HG02623 (cell line): Measurements from ENCODE around the gene TAS2R30.
"Not testable (repeated sequence)": the region's sequence is repeated elsewhere in the genome, so short reads cannot be mapped to it uniquely, and the experiment has no call there.

ENCODE experiments used
- ATAC-seq: cut with Tn5 transposase; IDR thresholded peaks from one replicate; pipeline ENCODE4 v1.9.1; 2021; ENCODE audit warnings: moderate library complexity; ENCODE audit not compliant: unreplicated experiment

The TAS2R30 gene

DNA sequence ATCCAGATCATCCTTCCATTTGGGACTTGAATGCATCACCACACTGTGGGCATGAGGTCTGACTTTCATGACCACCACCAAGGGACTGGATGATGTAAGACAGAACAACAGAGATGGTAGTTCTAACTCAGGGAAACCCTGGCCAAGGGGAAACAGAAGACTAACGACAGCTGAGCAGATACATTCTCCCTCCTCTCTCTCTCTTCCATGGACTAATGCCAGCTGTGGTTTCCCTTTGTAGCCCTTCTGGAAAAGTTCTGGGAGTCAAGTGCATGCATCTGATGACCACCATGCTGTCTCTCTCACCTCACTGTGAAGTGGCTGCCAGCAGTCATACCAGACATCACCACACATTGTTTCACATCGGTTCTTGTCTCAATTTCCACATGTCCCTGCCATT is 3.4 kb downstream of the TAS2R30 start:
- no peak for ATAC-seq

DNA sequence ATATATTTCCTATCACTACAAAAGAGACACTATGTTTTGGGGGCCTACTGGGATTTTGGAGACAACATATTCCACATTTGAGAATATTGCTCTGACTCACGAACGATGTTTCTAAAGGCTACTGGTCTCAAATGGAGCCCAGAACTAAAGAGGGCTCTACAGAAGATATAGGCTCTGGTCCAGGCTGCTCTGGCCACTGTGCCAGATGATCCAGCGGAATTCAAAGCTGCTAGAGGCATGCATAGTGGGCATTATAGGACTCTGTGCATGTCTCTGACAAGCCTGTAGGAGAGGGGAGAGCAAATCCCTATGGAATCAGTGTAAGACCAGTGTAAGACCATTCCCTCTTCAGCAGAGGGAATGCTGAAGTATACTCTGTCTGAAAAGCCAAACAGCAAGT is 4.1 kb downstream of the TAS2R30 start:
- ATAC-seq = no peak

DNA sequence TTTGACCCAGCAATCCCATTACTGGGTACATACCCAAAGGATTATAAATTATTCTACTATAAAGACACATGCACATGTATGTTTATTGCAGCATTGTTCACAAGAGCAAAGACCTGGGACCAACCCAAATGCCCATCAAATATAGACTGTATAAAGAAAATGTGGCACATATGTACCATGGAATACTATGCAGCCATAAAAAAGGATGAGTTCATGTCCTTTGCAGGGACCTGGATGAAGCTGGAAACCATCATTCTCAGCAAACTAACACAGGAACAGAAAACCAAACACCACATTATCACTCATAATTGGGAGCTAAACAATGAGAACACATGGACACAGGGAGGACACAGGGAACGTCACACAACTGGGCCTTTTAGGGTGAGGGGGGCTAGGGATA is 20.3 kb downstream of the TAS2R30 start:
- not testable (repeated sequence) for ATAC-seq

DNA sequence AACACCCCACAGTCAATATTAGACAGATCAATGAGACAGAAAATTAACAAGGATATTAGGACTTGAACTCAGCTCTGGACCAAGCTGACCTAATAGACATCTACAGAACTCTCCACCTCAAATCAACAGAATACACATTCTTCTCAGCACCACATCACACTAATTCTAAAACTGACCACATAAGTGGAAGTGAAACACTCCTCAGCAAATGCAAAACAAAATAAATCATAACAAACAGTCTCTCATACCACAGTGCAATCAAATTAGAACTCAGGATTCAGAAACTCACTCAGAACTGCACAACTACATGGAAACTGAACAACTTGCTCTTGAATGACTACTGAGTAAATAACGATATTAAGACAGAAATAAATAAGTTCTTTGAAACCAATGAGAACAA is 23.2 kb downstream of the TAS2R30 start:
- ATAC-seq = not testable (repeated sequence)

DNA sequence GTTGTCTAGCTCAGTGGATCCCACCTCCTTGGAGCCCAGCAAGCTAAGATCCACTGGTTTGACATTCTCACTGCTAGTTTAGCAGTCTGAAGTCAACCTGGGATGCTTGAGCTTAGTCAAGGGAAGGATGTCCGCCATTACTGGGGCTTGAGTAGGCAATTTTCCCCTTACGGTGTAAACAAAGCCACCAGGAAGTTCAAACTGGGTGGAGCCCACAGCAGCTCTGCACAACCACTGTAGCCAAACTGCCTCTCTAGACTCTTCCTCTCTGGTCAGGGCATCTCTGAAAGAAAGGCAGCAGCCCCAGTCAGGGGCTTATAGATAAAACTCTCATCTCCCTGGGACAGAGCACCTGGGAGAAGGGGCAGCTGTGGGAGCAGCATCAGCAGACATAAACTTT is 25.6 kb downstream of the TAS2R30 start:
- no peak for ATAC-seq

DNA sequence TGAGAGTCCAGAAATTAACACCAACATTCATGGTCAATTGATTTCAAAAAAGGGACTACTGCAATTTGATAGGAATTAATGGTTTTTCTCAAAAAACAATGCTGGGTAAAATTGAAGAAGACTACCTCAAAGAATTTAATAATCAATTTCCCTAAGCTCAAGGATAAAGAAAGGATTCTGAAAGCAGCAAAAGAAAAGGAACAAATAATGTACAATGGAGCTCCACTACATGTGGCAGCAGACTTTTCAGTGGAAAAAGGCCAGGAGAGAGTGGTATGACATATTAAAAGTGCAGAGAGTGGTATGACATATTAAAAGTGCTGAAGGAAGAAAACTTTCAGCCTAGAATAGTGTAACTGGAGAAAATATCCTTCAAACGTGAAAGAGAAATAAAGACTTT is 26.7 kb downstream of the TAS2R30 start:
- no peak for ATAC-seq

DNA sequence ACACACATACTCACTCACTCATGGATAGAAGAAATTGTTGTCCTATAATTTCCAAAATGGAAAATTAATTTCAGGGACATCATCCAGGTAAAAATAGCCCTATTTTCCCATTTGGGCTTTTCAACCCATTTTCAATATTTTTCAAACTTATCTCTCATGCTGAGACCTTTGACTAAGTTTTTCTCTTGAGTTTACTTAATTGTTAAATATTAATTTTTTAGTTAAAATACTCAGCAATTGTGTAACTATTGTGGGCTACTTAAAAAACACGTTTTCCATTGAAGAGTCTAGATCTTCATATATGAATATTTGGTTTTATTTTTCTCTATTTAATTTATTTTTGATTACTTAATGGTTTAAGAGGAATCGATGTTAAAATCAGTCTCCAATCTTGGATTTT is 28.2 kb downstream of the TAS2R30 start:
- ATAC-seq = no peak

DNA sequence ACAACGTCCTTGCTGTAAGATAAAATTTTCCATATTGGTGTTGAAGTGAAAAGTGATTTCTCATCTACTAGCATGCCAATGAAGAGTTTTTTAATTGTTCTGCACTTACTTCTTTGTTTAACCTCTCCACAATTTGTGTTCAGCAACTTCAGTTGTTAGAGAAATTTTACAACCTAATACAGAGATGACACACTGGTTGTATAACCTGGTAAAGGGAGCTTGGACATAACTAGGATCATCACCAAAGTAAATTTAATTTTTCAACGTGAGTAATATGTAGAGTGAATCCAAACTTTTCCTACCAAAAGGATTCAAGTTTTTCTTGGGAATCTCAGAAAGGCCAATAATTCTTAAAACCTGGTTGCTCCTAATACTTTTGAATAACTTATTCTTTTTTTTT is 28.9 kb downstream of the TAS2R30 start:
- ATAC-seq = no peak

DNA sequence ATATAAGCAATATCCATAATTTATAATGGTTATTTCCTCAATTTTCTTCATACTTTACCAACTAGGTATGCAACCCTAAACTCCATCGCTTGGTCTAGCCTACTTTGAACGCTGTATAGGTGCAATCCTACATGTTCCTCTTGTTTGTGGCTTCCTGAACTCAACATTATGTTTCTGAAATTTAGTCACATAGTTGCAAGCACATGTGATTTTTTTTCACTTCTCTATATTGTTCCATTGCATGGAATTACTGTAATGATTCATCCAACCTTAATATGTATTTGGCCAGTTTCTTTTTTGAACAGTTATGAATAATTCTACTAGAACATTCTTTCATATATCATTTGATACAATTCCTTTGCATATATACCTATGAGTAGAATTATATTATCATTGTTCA is 39.5 kb downstream of the TAS2R30 start:
- not testable (repeated sequence) for ATAC-seq

DNA sequence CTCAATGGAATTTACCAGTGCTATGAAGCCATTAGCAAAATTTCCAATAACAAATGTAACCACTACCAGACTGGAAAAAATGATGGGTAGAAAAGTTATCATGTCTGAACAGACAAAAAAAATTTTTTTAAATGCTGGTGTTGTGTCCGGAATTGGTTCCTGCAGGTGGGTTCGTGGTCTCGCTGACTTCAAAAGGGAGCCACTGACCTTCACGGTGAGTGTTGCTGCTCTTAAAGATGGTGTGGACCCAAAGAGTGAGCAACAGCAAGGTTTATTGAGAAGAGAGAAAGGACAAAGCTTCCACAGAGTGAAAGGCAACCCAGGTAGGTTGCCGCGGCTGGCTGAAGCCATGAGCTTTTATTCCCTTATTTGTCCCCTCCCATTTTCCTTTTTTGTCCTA is 42.3 kb downstream of the TAS2R30 start, which contains the start of gene TAS2R43:
Gene TAS2R43, minus strand, starts transcription at position 186 of the 400 bp plus-strand sequence. Its CDS starts 84 bp downstream, at position 102.
- no peak for ATAC-seq

DNA sequence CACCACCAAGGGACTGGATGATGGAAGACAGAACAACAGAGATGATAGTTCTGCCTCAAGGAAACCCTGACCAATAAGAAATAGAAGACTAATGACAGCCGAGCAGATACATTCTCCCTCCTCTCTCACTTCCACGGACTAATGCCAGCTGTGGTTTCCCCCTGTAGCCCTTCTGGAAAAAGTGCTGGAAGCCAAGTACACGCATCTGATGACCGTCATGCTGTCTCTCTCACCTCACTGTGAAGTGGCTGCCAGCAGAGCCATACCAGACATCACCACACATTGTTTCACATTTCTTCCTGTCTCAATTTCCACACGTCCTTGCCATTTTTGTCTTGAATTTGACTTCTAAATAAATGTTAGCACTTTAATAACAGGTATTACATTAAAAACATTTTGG is 45.2 kb downstream of the TAS2R30 start:
- ATAC-seq = no peak

DNA sequence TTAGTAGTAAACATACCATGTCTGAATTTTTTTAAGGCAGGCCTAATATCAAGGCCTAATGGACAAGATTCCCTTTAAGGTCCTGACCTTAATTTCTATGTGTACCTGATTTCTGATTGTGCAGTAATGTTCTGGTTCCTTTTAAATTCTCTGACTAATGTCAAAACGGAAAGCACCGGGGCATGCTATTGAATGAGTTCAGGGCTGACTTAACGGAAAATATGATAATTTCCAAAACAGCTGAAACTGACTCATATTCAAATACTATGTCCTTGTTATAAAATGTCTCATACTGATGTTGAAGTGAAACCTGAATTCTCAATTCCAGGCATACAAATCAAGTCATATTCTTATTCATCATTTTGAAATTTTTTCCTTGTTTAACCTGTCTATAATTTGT is 49.0 kb downstream of the TAS2R30 start:
- ATAC-seq = no peak
